ENCODE results near the gene FKBP1A.

DNA sequence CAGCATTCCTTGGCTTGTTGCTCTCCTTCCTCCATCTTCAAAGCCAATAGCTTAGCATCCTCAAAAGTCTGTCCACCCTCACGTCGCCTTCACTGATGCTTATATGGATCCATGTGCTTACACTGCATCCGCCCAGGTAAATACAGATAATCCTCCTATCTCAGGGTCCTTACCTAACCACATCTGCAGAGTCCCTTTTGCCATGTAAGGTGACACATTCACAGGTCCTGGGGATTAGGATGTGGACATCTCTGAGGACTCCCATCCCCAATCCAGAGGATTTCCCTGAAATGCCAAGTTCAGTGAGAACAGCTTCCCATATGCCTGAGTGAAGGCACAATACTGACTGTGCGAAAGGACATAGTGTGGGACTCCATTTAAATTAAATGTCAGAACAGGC, 25.4 kb downstream of the FKBP1A start:
- TF ChIP-seq CEBPB (IDR thresholded peaks at IDR 0.05; ENCODE audit: low read depth, low read length) (no peak), POLR2A (IDR thresholded peaks at IDR 0.05; ENCODE audit: low read depth, low read length) (0 out of 2 replicates have a peak, but pooled peaks have one; percentile 13), RAD21 (IDR thresholded peaks at IDR 0.05; ENCODE audit: low read length) (no peak), RCOR1 (IDR thresholded peaks at IDR 0.05; ENCODE audit: insufficient replicate concordance, low read length) (no peak), MXI1 (IDR thresholded peaks at IDR 0.05; ENCODE audit: borderline replicate concordance, low read depth, low read length) (no peak)
- TF ChIP-seq, protein P1, sequence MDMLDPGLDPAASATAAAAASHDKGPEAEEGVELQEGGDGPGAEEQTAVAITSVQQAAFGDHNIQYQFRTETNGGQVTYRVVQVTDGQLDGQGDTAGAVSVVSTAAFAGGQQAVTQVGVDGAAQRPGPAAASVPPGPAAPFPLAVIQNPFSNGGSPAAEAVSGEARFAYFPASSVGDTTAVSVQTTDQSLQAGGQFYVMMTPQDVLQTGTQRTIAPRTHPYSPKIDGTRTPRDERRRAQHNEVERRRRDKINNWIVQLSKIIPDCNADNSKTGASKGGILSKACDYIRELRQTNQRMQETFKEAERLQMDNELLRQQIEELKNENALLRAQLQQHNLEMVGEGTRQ (IDR thresholded peaks at IDR 0.05; ENCODE audit: low read depth, low read length) = no peak
- TF ChIP-seq, protein P2, sequence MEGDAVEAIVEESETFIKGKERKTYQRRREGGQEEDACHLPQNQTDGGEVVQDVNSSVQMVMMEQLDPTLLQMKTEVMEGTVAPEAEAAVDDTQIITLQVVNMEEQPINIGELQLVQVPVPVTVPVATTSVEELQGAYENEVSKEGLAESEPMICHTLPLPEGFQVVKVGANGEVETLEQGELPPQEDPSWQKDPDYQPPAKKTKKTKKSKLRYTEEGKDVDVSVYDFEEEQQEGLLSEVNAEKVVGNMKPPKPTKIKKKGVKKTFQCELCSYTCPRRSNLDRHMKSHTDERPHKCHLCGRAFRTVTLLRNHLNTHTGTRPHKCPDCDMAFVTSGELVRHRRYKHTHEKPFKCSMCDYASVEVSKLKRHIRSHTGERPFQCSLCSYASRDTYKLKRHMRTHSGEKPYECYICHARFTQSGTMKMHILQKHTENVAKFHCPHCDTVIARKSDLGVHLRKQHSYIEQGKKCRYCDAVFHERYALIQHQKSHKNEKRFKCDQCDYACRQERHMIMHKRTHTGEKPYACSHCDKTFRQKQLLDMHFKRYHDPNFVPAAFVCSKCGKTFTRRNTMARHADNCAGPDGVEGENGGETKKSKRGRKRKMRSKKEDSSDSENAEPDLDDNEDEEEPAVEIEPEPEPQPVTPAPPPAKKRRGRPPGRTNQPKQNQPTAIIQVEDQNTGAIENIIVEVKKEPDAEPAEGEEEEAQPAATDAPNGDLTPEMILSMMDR (conservative IDR thresholded peaks at IDR 0.05; ENCODE audit: low read depth, low read length) = no peak
